ENCODE results near the gene PALLD. TPM values are rescaled to one million over a fixed set of nuclear protein-coding genes. Genes with fewer than 3 reads are reported as not detected.

Gene PALLD
- polyA plus RNA-seq, 5 donors, result 55.6 to 90.3 (median 82.1) TPM

- no peak for DNase-seq
Measured at GRCh38 chr4:168621806-168622589, 125.1 kb downstream of the PALLD start.

- no peak for DNase-seq
Measured at GRCh38 chr4:168622600-168622999, 125.7 kb downstream of the PALLD start.

- no peak for DNase-seq
Measured at GRCh38 chr4:168623011-168623410, 126.2 kb downstream of the PALLD start.

- no peak for DNase-seq
Measured at GRCh38 chr4:168623484-168623883, 126.6 kb downstream of the PALLD start.

- DNase-seq, result no peak
Measured at GRCh38 chr4:168628251-168628650, 131.4 kb downstream of the PALLD start.

GRCh38 chr4:168629566-168629965 is 132.7 kb downstream of the PALLD start:
- DNase-seq, result no peak

- no peak for DNase-seq
Measured at GRCh38 chr4:168630445-168631187, 133.8 kb downstream of the PALLD start.

- DNase-seq, result peak; percentile 72 to 79
Measured at GRCh38 chr4:168631241-168632162, 134.7 kb downstream of the PALLD start.

GRCh38 chr4:168632301-168632725 is 135.5 kb downstream of the PALLD start:
- DNase-seq, result no peak

- no peak for DNase-seq
Measured at GRCh38 chr4:168633064-168633463, 136.2 kb downstream of the PALLD start.

GRCh38 chr4:168633496-168633895 is 136.6 kb downstream of the PALLD start:
- DNase-seq, result no peak

- peak; percentile 49 to 61 for DNase-seq
Measured at GRCh38 chr4:168634276-168634802, 137.5 kb downstream of the PALLD start.

- DNase-seq, result no peak
Measured at GRCh38 chr4:168636040-168636439, 139.2 kb downstream of the PALLD start.

GRCh38 chr4:168636506-168637196 is 139.8 kb downstream of the PALLD start:
- no peak for DNase-seq

- no peak for DNase-seq
Measured at GRCh38 chr4:168637872-168638756, 141.3 kb downstream of the PALLD start.

- DNase-seq, result no peak
Measured at GRCh38 chr4:168639914-168640313, 143.1 kb downstream of the PALLD start.

- no peak for DNase-seq
Measured at GRCh38 chr4:168641811-168642140, 144.9 kb downstream of the PALLD start.

GRCh38 chr4:168642591-168642990 is 145.7 kb downstream of the PALLD start:
- DNase-seq, result no peak

GRCh38 chr4:168643111-168643795 is 146.4 kb downstream of the PALLD start:
- no peak for DNase-seq

GRCh38 chr4:168643796-168644159 is 146.9 kb downstream of the PALLD start:
- DNase-seq, result no peak
